ENCODE data around the gene PRKCE.

The PRKCE gene

GRCh38 chr2:46157072-46157965 is 505.8 kb downstream of the PRKCE start:
- no peak for TF ChIP-seq CTCF (IDR thresholded peaks at IDR 0.05; ENCODE audit: low read depth, low read length, missing control alignments)
- in situ Hi-C loops (cut with HindIII; ENCODE audit: low pct_ligation_motif_present, low sequenced_read_pairs) = no loop called here
- Histone ChIP-seq H3K36me3 (replicated peaks) (peaks cover 20% of the 10 kb centered on the region), H3K27me3 (replicated peaks) (no peaks in the 10 kb centered on the region), H3K27ac (no peak overlapping the region), H3K4me3 (ENCODE audit: low read depth, low read length) (no peak overlapping the region)
- no peak for DNase-seq

GRCh38 chr2:46157966-46158310 is 506.5 kb downstream of the PRKCE start:
- peak; percentile 42 for DNase-seq
- H3K4me3 ChIP-seq (ENCODE audit: low read depth, low read length) = no peak overlapping the region
- H3K27ac ChIP-seq = no peak overlapping the region
- in situ Hi-C loops (cut with HindIII; ENCODE audit: low pct_ligation_motif_present, low sequenced_read_pairs) = no loop called here
- peaks cover 20% of the 10 kb centered on the region for H3K36me3 ChIP-seq (replicated peaks)
- no peaks in the 10 kb centered on the region for H3K27me3 ChIP-seq (replicated peaks)
- no peak for TF ChIP-seq CTCF (IDR thresholded peaks at IDR 0.05; ENCODE audit: low read depth, low read length, missing control alignments)

GRCh38 chr2:46158661-46159060 is 507.2 kb downstream of the PRKCE start:
- TF ChIP-seq CTCF (IDR thresholded peaks at IDR 0.05; ENCODE audit: low read depth, low read length, missing control alignments) = no peak
- peaks cover 20% of the 10 kb centered on the region for H3K36me3 ChIP-seq (replicated peaks)
- H3K27me3 ChIP-seq (replicated peaks) = no peaks in the 10 kb centered on the region
- H3K27ac ChIP-seq = no peak overlapping the region
- H3K4me3 ChIP-seq (ENCODE audit: low read depth, low read length) = no peak overlapping the region
- no peak for DNase-seq
- in situ Hi-C loops (cut with HindIII; ENCODE audit: low pct_ligation_motif_present, low sequenced_read_pairs) = no loop called here

GRCh38 chr2:46160326-46160725 is 508.9 kb downstream of the PRKCE start:
- Histone ChIP-seq H3K27ac (no peak overlapping the region), H3K36me3 (replicated peaks) (peaks cover 18% of the 10 kb centered on the region), H3K4me3 (ENCODE audit: low read depth, low read length) (no peak overlapping the region), H3K27me3 (replicated peaks) (no peaks in the 10 kb centered on the region)
- TF ChIP-seq CTCF (IDR thresholded peaks at IDR 0.05; ENCODE audit: low read depth, low read length, missing control alignments) = no peak
- DNase-seq = no peak
- in situ Hi-C loops (cut with HindIII; ENCODE audit: low pct_ligation_motif_present, low sequenced_read_pairs) = no loop called here

- TF ChIP-seq CTCF (IDR thresholded peaks at IDR 0.05; ENCODE audit: low read depth, low read length, missing control alignments) = no peak
- H3K4me3 ChIP-seq (ENCODE audit: low read depth, low read length) = no peak overlapping the region
- H3K36me3 ChIP-seq (replicated peaks) = peaks cover 16% of the 10 kb centered on the region
- no peak overlapping the region for H3K27ac ChIP-seq
- H3K27me3 ChIP-seq (replicated peaks) = no peaks in the 10 kb centered on the region
- DNase-seq = no peak
- in situ Hi-C loops (cut with HindIII; ENCODE audit: low pct_ligation_motif_present, low sequenced_read_pairs) = no loop called here
Measured at GRCh38 chr2:46161315-46161714, 509.8 kb downstream of the PRKCE start.

- TF ChIP-seq CTCF (IDR thresholded peaks at IDR 0.05; ENCODE audit: low read depth, low read length, missing control alignments) = no peak
- DNase-seq = no peak
- in situ Hi-C loops (cut with HindIII; ENCODE audit: low pct_ligation_motif_present, low sequenced_read_pairs) = no loop called here
Measured at GRCh38 chr2:46161911-46162310, 510.4 kb downstream of the PRKCE start.

More at GRCh38 chr2:46161911-46162310, 510.4 kb downstream of the PRKCE start:
- Histone ChIP-seq H3K4me3 (ENCODE audit: low read depth, low read length) (no peak overlapping the region), H3K27me3 (replicated peaks) (no peaks in the 10 kb centered on the region), H3K27ac (no peak overlapping the region), H3K36me3 (replicated peaks) (peaks cover 14% of the 10 kb centered on the region)
